ENCODE measurements around the gene OCIAD1. TPM values are rescaled to one million over a fixed set of nuclear protein-coding genes. Genes with fewer than 3 reads are reported as not detected.

The OCIAD1 gene
- total and polyA plus RNA-seq, 2 of the 13 experiments (the other 11 are each of a cell fraction or from before 2014, with no cell fraction given), result 67.3 to 74.9 TPM

DNA sequence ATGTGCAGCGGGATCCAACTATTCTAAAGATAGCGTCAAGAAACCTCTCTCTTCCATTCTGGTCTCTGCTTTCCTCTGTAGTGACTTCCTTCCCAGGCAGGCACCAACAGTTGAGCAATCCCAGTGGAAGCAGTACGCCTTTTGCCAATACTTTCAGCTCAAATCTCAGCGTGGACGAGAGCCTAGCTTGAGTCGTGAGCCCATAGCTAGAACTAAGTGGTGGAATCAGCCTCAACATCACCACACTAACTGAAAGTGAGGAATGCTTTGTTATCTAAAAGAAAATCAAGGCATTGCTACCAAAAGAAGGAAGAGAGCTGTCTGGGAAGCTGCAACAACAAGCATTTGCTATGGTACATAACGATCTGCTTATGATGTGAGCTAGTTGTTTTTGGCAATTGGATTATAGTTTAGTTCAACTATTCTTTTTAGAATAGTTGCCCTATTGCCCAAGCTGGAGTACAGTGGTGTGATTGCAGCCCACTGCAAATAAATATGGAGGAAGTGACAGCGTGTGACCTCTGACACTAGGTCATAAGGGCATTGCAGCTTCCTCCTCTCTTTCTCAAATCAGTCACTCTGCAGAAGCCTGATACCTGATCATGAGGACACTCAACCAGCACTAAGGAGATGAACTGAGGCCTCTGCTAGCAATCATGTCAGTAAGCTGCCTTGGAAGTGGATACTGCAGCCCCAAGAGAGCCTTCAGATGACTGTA lies 26.1 kb upstream of the OCIAD1 start:
- H3K9me3 ChIP-seq (ENCODE audit: low read length), result no peaks in the 10 kb centered on the region
- FAIRE-seq (no peak), DNase-seq (ENCODE audit: low spot score) (peak; percentile 4), ATAC-seq (peak; percentile 76)
- intact Hi-C loops (cut with micrococcal nuclease; ENCODE audit: unreplicated experiment), result no loop called here
- CTCF ChIA-PET (ENCODE audit: low intra/inter-chr PET ratio, low total read pairs), result no interaction called here
- 35% methylated on average over 8 of the region's 8 CpGs for WGBS (ENCODE audit: low lambda C conversion rate)
- H3K4me3 ChIP-seq (replicated peaks in 1 of 3; ENCODE audit: insufficient read depth in 1 of 3, low read depth in 2 of 3, low read length in 3 of 3), result peak overlapping the region in 1 of 3 experiments; percentile 33; a peak in 2 of 6 replicates
- H3K9ac ChIP-seq (ENCODE audit: insufficient read depth, low read depth, low read length), result no peak overlapping the region
- H3K27ac ChIP-seq (ENCODE audit: extremely low read length, insufficient read depth, low read length), result no peak overlapping the region
- no TSS peak for BruUV-seq (replicated peaks)
- no peaks in the 10 kb centered on the region for H3K79me2 ChIP-seq (ENCODE audit: insufficient read depth, low read length)
- H3K4me2 ChIP-seq (ENCODE audit: low read depth, low read length), result peak overlapping the region; percentile 77
- H2AFZ ChIP-seq (ENCODE audit: low read length), result peak overlapping the region; percentile 69
- H3K36me3 ChIP-seq (replicated peaks in 1 of 2; ENCODE audit: control insufficient read depth in 1 of 2, insufficient read depth in 2 of 2, low read length in 2 of 2), result no peaks in the 10 kb centered on the region
- in situ Hi-C loops (cut with HindIII; ENCODE audit: extremely low pct_ligation_motif_present, low pct_unique_long_range_greater_than_20kb), result no loop called here
- POLR2A ChIA-PET, result interaction anchor here (1.2 kb wide), 2 partner anchors 25 to 26 kb away, joined by 3 to 8 read pairs; partner anchors contain the start of genes FRYL and OCIAD1
- H3K27me3 ChIP-seq (ENCODE audit: control insufficient read depth in 1 of 2, insufficient read depth in 2 of 2, low read length in 2 of 2), result no peaks in the 10 kb centered on the region
- H3K4me1 ChIP-seq (ENCODE audit: insufficient read depth, low read length), result peaks cover 28% of the 10 kb centered on the region
- H4K20me1 ChIP-seq (ENCODE audit: insufficient read depth, low read length), result no peaks in the 10 kb centered on the region
- TF ChIP-seq CEBPB (IDR thresholded peaks at IDR 0.05; ENCODE audit: borderline replicate concordance, low read depth, low read length) (peak; percentile 56; the same call in 1 of the 2 replicates), ELF3 (CRISPR knock-in tag; IDR thresholded peaks at IDR 0.05) (peak; percentile 39; the same call in 1 of the 2 replicates), GATAD2A (CRISPR knock-in tag; IDR thresholded peaks at IDR 0.05) (0 out of 2 replicates have a peak, but pooled peaks have one; percentile 17), RARA (CRISPR knock-in tag; IDR thresholded peaks at IDR 0.05) (peak; percentile 59), MXI1 (IDR thresholded peaks at IDR 0.05; ENCODE audit: borderline replicate concordance, low read depth, low read length) (no peak), HHEX (CRISPR knock-in tag; IDR thresholded peaks at IDR 0.05) (0 out of 2 replicates have a peak, but pooled peaks have one; percentile 27), ZNF605 (CRISPR knock-in tag; IDR thresholded peaks at IDR 0.05) (peak; percentile 44; the same call in 1 of the 2 replicates), NR1H2 (CRISPR knock-in tag; IDR thresholded peaks at IDR 0.05; ENCODE audit: borderline replicate concordance, low read depth) (no peak), ZNF20 (CRISPR knock-in tag; IDR thresholded peaks at IDR 0.05) (no peak), NR2F2 (IDR thresholded peaks at IDR 0.05; ENCODE audit: borderline replicate concordance, low read depth) (peak; percentile 83), ETV5 (CRISPR knock-in tag; IDR thresholded peaks at IDR 0.05; ENCODE audit: borderline replicate concordance) (peak; percentile 46; the same call in 1 of the 2 replicates), FOXA3 (CRISPR knock-in tag; IDR thresholded peaks at IDR 0.05) (0 out of 2 replicates have a peak, but pooled peaks have one; percentile 11), RELA (CRISPR knock-in tag; IDR thresholded peaks at IDR 0.05) (no peak), NR2C2 (CRISPR knock-in tag; IDR thresholded peaks at IDR 0.05; ENCODE audit: borderline replicate concordance) (peak; percentile 91), SOX6 (IDR thresholded peaks at IDR 0.05) (no peak), SOX6 (CRISPR knock-in tag; IDR thresholded peaks at IDR 0.05) (peak; percentile 26; the same call in 1 of the 2 replicates), ZMYM4 (CRISPR knock-in tag; IDR thresholded peaks at IDR 0.05) (peak; percentile 30; the same call in 1 of the 2 replicates), SMAD1 (CRISPR knock-in tag; IDR thresholded peaks at IDR 0.05; ENCODE audit: borderline replicate concordance, low read depth) (no peak), ZNF746 (CRISPR knock-in tag; IDR thresholded peaks at IDR 0.05) (no peak)
- TF ChIP-seq, protein P1, sequence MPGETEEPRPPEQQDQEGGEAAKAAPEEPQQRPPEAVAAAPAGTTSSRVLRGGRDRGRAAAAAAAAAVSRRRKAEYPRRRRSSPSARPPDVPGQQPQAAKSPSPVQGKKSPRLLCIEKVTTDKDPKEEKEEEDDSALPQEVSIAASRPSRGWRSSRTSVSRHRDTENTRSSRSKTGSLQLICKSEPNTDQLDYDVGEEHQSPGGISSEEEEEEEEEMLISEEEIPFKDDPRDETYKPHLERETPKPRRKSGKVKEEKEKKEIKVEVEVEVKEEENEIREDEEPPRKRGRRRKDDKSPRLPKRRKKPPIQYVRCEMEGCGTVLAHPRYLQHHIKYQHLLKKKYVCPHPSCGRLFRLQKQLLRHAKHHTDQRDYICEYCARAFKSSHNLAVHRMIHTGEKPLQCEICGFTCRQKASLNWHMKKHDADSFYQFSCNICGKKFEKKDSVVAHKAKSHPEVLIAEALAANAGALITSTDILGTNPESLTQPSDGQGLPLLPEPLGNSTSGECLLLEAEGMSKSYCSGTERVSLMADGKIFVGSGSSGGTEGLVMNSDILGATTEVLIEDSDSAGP (CRISPR knock-in tag; IDR thresholded peaks at IDR 0.05; ENCODE audit: borderline replicate concordance), result no peak
